NOMO-1 treated with DMSO at 0.1 percent for 48 hours (cell line): ENCODE results near the gene OGT.
"Not testable (repeated sequence)": the region's sequence is repeated elsewhere in the genome, so short reads cannot be mapped to it uniquely, and the experiment has no call there.

Experiments
- DNase-seq: peaks from one replicate; lab custom pipeline; 2025; ENCODE audit not compliant: unreplicated experiment; lab: John Stamatoyannopoulos, UW

OGT gene

DNA sequence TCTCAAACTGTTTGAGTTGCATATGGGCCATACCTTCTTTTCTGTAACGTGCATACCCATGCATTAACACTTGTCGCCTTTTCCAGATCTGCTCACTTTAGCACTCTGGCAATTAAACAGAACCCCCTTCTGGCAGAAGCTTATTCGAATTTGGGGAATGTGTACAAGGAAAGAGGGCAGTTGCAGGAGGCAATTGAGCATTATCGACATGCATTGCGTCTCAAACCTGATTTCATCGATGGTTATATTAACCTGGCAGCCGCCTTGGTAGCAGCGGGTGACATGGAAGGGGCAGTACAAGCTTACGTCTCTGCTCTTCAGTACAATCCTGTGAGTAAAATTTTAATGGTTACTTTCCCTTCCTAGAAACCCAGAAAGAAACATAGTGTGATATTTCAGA, 4.8 kb downstream of the OGT start:
- DNase-seq, result no peak

DNA sequence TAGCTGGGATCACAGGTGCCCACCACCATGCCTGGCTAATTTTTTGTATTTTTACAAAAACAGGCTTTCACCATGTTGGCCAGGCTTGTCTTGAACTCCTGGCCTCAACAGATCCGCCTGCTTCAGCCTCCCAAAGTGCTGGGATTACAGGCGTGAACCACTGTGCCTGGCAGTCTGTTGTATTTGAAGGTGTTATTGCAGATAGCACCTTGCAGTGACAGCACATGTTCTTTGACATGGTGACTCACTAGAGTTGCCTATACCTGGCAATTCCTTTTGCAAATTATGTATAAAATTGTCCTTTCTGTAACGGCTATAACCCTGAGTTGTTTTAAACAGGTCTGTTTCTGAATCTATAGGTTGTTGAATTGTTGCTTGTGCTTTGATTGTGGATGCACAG, 7.9 kb downstream of the OGT start:
- DNase-seq, result no peak

- peak; percentile 77 for DNase-seq
Observed at GRCh38 chrX:71541210-71542022, 8.5 kb downstream of the OGT start.

GRCh38 chrX:71542411-71542810, 9.5 kb downstream of the OGT start:
- peak; percentile 22 for DNase-seq

GRCh38 chrX:71542825-71543224, 9.9 kb downstream of the OGT start:
- no peak for DNase-seq

GRCh38 chrX:71543316-71543715, 10.4 kb downstream of the OGT start:
- no peak for DNase-seq

DNA sequence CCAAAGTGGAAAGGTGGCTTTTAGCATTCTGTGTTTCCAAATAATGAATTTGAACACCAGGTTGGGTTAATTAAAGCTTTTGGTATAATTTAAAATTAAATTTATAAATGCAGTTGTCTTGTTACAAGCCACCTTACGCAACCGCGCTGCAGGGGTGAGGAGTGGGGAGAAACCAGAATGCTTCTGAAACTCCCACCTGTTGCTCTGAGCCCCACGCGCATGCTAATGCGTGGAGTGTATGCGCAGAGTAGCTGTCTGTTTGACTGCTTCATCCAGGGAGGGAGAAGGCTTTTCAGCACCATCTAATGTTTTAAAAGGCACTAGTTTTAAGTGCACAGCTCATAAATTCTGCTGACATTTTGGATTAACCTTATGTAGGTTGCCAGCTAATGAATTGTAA, 12.5 kb downstream of the OGT start:
- no peak for DNase-seq

DNA sequence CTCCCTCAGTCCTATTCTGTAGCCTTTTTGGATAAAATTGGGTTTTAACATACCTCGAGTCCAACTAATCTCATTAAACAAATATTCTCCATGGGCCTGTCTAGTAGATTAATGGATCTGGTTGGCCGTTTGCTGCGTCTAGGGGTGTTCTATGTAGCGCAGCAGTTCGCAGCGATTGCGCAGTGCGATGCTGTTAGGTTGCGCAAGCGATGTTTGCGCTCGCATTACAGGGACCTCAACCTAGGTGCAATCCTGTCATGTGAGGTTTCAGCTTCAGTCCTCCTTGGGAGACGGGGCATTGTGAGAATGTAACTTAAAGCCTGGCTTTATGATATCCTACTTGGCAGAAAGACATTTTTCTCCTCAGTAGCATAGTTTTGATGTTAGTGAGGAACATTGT, 14.0 kb downstream of the OGT start:
- no peak for DNase-seq

DNA sequence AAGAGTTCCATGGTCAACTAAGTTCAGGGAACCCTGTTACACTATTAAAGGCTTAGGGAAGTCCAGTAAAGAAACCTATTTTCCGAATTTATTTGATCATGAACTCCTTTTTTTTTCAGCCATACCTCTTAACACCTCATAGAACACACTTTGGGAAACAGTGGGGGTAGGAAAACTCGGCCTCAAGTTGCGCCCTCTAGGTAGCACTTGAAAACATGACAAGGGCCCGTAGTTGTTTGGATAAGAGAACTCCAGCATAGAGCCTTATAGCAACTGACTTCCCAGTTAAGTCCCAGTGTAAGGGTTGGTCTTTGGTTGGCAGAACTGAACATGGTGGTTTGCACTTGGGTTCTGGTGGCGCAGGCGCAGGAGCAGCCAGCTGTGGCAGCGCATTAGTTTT, 14.4 kb downstream of the OGT start:
- no peak for DNase-seq

GRCh38 chrX:71549986-71550385, 17.1 kb downstream of the OGT start:
- DNase-seq, result no peak

- no peak for DNase-seq
Observed at GRCh38 chrX:71550578-71550977, 17.7 kb downstream of the OGT start.

DNA sequence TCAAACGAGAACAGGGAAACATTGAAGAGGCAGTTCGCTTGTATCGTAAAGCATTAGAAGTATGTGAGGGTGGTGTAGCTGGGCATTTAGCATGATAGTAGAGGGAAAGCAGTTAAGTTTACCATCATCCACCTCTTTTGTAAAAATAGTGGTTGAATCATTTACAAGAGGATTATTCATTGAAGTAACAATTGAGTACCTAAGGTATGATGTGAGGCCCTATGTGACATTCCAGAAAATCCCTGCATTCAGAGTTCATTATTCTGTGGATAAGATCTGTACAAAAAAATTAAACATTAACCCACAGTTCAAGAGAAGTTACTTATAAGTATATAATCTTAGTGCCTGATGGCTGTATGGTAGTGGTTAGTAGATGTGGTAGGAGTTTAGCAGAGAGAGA, 23.1 kb downstream of the OGT start:
- no peak for DNase-seq

- DNase-seq, result no peak
Observed at GRCh38 chrX:71558920-71559319, 26.0 kb downstream of the OGT start.

DNA sequence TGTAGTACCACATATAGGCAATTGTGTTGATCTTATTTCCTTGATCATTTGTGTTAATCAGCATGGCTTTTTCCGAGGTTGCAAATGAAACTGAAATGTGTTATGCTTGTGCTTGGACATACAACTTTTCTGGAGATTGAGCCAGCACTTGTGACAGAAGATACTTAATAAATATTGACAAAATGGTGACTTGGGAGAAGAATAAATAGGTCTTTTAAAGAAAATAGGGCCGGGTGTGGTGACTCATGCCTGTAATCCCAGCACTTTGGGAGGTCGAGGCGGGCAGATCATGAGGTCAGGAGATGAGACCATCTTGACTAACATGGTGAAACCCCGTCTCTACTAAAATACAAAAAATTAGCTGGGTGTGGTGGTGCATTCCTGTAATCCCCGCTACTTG, 26.9 kb downstream of the OGT start:
- DNase-seq, result not testable (repeated sequence)

DNA sequence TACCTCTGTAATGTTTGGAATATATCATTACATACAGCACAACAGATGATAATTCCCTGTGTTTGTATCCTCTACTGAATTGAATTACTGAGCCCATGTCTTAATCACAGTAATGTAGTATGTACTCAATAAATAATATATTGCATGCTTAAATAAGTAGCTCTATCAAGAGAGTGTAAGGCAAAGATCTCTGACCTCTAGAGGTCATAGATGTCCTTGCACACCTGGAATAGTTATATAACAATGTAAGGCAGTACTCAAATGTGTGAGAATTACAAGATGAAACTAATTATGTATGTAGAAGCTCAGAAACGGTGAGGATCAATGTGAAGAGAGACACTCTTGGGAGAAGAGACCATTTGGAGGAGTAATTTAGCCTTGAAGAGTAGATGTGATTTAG, 31.0 kb downstream of the OGT start:
- DNase-seq, result no peak

GRCh38 chrX:71565474-71566041, 32.7 kb downstream of the OGT start:
- no peak for DNase-seq

DNA sequence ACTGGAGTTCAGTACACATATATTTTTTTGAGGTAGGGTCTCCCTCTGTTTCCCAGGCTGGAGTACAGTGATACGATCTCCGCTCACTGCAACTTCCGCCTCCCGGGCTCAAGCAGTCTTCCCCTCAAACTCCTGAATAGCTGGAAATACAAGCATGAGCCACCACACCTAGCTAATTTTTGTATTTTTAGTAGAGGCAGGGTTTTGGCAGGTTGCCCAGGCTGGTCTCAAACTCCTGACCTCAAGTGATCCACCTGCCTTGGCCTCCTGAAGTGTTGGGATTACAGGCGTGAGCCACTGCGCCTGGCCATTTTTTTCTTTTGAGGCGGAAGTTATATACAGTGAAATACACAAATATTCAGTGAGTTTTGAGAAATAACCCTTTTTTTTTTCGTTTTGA, 38.5 kb downstream of the OGT start:
- not testable (repeated sequence) for DNase-seq

DNA sequence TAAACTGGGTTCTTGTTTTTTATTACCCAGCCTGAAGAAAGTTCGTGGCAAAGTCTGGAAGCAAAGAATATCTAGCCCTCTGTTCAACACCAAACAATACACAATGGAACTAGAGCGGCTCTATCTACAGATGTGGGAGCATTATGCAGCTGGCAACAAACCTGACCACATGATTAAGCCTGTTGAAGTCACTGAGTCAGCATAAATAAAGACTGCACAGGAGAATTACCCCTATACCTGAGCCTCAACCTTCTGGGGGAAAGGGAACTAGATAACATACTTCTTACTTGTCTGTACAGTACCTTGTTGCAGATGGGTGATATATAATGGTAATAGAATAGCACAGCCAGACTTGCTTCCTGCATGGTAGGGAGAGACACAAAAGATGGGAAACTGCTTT, 40.7 kb downstream of the OGT start:
- DNase-seq, result no peak

- no peak for DNase-seq
Observed at GRCh38 chrX:71577682-71578081, 44.8 kb downstream of the OGT start.

GRCh38 chrX:71578253-71579135, 45.6 kb downstream of the OGT start, which contains the start of gene GCNA:
Gene GCNA, plus strand, starts transcription at chrX:71578437. Its CDS starts 2,385 bp downstream, at chrX:71580822.
- DNase-seq, result no peak

DNA sequence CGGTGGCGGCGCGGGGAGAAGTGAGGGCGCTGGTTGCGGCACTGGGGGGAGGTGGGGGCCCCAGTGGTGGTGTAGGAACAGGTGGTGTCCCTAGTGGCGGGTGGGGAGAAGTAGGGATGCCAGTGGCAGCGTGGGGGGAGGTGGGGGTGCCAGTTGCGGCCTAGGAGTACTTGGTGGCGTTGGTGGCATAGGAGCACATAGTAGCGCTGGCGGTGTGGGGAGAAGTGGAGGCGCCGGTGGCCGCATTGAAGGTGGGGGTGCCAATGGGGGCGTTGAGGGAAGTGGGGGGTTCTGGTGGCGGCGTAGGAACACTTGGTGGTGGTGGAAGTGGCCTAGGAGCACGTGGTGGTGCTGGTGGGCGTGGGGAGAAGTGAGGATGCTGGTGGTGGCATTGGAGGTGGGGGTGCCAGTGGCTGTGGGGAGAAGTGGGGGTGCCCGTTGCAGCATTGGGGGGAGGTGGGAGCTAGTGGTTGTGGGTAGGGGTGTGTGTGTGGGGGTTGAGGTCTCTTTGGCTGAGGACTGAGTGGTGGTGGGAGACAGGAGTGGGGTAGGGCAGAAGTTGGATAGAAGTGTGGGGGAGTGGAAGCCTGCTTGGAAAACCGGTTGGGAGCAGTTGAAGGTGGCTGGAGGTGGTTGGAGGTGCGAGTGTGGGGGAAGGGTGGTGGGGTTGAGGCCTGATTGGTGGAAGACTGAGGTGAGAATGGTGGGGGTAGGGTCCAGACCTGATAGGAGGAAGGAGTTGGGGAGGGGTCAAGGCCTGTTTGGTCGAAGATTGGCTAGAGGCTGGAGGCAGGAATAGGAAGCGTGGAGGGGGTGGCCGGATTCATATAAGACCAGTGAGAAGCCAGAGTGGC, 46.5 kb downstream of the OGT start:
- DNase-seq, result no peak
